GM18517 (cell line): ENCODE data around the gene RPL36A.

Experiments used
- ATAC-seq: cut with Tn5 transposase; IDR thresholded peaks from one replicate; pipeline ENCODE4 v1.9.1; 2021; ENCODE audit warnings: mild to moderate bottlenecking, moderate library complexity; ENCODE audit not compliant: unreplicated experiment

Gene RPL36A

DNA sequence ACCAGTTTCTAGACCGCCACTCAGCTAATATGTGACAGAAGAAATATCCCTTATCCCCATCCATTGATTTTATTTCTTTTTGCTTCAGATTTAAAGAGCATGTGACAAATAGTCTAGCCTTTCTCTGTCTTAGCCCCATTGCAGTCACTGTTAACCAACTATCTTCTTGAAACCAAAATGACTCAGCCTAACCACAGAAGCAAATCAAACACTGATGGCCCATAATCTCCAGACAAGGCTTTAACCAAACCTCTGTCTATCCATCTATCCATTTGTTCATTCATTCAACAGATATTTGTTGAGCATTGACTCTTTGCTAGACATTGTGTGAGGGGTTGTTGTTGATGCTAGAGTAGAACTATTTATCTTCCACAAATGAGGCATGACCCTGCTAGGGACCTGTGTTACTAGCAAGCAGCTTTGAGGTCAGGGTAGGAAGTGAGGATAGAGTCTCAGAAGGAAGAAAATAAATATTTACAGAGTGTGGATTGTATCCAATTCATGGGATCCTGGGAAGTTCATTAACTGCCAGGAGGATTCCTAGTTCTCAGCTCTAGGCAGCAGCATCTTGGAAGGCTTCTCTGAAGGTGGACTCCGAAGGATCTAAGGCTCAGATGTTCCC is 39.8 kb downstream of the RPL36A start:
- peak; percentile 92 for ATAC-seq

DNA sequence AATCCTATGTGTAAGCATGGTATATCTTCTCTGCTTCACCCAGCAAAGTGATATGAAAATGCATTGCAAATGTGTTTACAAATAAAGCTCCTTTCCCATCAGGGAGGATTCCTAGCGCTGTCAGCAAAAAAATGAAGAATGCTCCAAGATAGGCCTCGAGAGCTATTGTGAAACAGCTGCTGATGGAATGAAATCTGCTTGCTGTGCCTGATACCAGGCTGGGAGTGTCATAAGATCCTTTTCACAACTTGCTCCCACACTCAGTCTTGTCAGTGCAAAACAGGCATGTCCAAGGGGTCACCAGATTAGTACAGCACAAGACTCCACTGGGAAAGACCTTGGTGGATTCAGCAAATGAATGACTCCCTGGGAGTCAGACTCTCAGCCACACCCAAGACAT is 51.3 kb downstream of the RPL36A start:
- ATAC-seq = no peak
